ENCODE results near the gene NFIA.

NFIA gene

DNA sequence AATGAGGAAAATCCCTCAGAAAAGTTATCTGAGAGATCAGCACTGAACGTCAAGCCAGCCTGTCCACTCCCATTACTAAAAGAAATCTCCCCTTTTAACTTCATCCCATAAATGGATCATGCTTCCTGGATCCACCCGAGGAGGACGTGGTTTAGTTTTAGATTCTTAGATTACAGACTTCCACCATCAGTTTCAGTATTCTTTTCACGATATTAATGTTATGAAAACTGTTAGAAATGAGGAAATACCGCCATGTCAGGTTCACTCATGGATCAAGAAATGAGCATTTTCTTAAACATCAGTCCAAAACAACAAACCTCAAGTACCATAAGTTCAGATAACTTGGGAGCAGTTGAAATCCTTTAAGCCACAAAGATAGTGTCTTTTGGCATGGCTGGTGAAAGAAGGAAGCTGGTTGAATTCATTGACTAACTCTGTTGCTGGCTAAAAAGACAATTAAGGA is 49.8 kb downstream of the NFIA start:
- Histone ChIP-seq H3K79me2 (ENCODE audit: insufficient read depth, low read length) (no peaks in the 10 kb centered on the region), H3K27me3 (ENCODE audit: insufficient read depth, low read length, poor library complexity, severe bottlenecking) (no peaks in the 10 kb centered on the region), H3K4me3 (ENCODE audit: low read length, poor library complexity, severe bottlenecking) (no peak overlapping the region), H2AFZ (ENCODE audit: low read length) (no peak overlapping the region), H3K9me2 (replicated peaks; ENCODE audit: low read depth, low read length) (no peaks in the 10 kb centered on the region), H4K20me1 (ENCODE audit: insufficient read depth, low read length, poor library complexity, severe bottlenecking) (no peaks in the 10 kb centered on the region), H3K9ac (ENCODE audit: low read depth, low read length, poor library complexity, severe bottlenecking) (no peak overlapping the region), H3K4me2 (ENCODE audit: low read depth, low read length, poor library complexity, severe bottlenecking) (no peak overlapping the region), H3K36me3 (ENCODE audit: insufficient read depth, low read length) (no peaks in the 10 kb centered on the region), H3K9me3 (ENCODE audit: insufficient read depth, low read depth, low read length) (no peaks in the 10 kb centered on the region), H3K4me1 (ENCODE audit: insufficient read depth, low read length, poor library complexity, severe bottlenecking) (peaks cover 13% of the 10 kb centered on the region), H3F3A (ENCODE audit: low read depth) (no peaks in the 10 kb centered on the region)
- TF ChIP-seq, protein P1, sequence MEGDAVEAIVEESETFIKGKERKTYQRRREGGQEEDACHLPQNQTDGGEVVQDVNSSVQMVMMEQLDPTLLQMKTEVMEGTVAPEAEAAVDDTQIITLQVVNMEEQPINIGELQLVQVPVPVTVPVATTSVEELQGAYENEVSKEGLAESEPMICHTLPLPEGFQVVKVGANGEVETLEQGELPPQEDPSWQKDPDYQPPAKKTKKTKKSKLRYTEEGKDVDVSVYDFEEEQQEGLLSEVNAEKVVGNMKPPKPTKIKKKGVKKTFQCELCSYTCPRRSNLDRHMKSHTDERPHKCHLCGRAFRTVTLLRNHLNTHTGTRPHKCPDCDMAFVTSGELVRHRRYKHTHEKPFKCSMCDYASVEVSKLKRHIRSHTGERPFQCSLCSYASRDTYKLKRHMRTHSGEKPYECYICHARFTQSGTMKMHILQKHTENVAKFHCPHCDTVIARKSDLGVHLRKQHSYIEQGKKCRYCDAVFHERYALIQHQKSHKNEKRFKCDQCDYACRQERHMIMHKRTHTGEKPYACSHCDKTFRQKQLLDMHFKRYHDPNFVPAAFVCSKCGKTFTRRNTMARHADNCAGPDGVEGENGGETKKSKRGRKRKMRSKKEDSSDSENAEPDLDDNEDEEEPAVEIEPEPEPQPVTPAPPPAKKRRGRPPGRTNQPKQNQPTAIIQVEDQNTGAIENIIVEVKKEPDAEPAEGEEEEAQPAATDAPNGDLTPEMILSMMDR (conservative IDR thresholded peaks at IDR 0.05; ENCODE audit: low read length): no peak
- TF ChIP-seq EZH2phosphoT487 (IDR thresholded peaks at IDR 0.05; ENCODE audit: borderline replicate concordance): no peak

DNA sequence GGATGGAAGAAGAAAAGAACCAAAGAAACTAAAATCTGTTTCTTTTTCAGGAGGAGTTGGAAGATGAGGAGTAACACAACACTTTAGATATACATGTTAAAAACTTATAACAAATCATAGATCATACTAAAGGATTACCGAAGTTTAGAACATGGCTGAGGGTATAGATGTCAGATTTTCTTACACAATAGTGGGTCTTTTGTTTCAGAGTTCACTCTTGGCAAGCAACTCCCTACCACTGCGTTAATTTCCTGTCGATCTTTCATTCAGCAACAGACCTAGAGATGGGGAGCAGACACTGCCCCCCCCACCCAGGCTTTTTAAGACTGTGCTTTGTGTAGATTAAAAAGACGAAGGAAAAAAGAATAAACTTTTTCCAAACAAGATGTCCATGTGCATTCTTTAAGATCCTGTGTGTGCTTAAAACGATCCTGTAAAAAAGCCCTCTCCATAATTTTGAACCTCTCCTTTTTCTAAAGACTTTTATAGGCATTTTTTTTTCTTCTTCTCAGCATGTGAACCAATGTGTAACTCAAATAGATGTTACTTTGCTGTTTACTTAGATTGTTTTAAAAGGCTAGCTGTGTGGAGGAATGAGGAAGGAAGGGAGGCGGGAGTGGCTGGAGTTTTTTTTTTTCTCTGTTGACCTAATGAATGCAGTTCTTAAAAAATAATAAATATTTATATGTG is 50.4 kb downstream of the NFIA start:
- no peaks in the 10 kb centered on the region for H3F3A ChIP-seq (ENCODE audit: low read depth)
- no peak overlapping the region for H3K4me3 ChIP-seq (ENCODE audit: low read length, poor library complexity, severe bottlenecking)
- no peaks in the 10 kb centered on the region for H3K9me2 ChIP-seq (replicated peaks; ENCODE audit: low read depth, low read length)
- no peaks in the 10 kb centered on the region for H4K20me1 ChIP-seq (ENCODE audit: insufficient read depth, low read length, poor library complexity, severe bottlenecking)
- H3K9ac ChIP-seq (ENCODE audit: low read depth, low read length, poor library complexity, severe bottlenecking): no peak overlapping the region
- H2AFZ ChIP-seq (ENCODE audit: low read length): no peak overlapping the region
- H3K4me2 ChIP-seq (ENCODE audit: low read depth, low read length, poor library complexity, severe bottlenecking): no peak overlapping the region
- no peaks in the 10 kb centered on the region for H3K36me3 ChIP-seq (ENCODE audit: insufficient read depth, low read length)
- H3K4me1 ChIP-seq (ENCODE audit: insufficient read depth, low read length, poor library complexity, severe bottlenecking): peaks cover 13% of the 10 kb centered on the region
- H3K9me3 ChIP-seq (ENCODE audit: insufficient read depth, low read depth, low read length): no peaks in the 10 kb centered on the region
- TF ChIP-seq EZH2phosphoT487 (IDR thresholded peaks at IDR 0.05; ENCODE audit: borderline replicate concordance): no peak
- TF ChIP-seq, protein P1 (conservative IDR thresholded peaks at IDR 0.05; ENCODE audit: low read length): no peak
- no peaks in the 10 kb centered on the region for H3K79me2 ChIP-seq (ENCODE audit: insufficient read depth, low read length)
- no peaks in the 10 kb centered on the region for H3K27me3 ChIP-seq (ENCODE audit: insufficient read depth, low read length, poor library complexity, severe bottlenecking)

DNA sequence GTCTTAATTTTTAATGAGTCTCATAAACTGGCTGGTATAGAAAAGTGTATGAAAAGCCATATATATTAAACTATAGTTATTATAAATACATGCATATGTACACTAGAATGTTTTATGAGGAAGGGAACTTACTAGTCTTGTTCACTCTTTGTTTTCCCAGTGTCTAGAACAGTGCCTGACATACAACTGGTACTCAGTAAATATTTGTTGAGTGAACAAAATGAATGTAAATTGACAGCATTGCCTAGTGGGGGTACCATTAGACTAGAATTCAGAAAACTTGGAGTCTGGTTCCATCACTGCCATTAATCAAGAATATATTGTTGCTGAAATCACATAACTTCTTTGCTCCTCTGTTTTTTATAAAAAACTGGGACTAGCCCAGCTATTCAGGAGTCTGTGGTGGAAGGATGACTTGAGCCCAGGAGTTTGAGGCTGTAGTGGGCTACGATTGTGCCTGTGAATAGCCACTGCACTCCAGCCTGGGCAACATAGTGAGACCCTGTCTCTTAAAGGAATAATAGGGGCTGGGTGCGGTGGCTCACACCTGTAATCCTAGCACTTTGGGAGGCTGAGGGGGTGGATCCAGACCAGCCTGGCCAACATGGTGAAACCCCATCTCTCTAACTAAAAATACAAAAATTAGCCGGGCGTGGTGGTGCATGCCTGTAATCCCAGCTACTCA is 51.1 kb downstream of the NFIA start:
- Histone ChIP-seq H3K4me1 (ENCODE audit: insufficient read depth, low read length, poor library complexity, severe bottlenecking) (peaks cover 13% of the 10 kb centered on the region), H2AFZ (ENCODE audit: low read length) (no peak overlapping the region), H4K20me1 (ENCODE audit: insufficient read depth, low read length, poor library complexity, severe bottlenecking) (no peaks in the 10 kb centered on the region), H3K36me3 (ENCODE audit: insufficient read depth, low read length) (no peaks in the 10 kb centered on the region), H3K79me2 (ENCODE audit: insufficient read depth, low read length) (no peaks in the 10 kb centered on the region), H3F3A (ENCODE audit: low read depth) (no peaks in the 10 kb centered on the region), H3K9ac (ENCODE audit: low read depth, low read length, poor library complexity, severe bottlenecking) (no peak overlapping the region), H3K27me3 (ENCODE audit: insufficient read depth, low read length, poor library complexity, severe bottlenecking) (no peaks in the 10 kb centered on the region), H3K9me2 (replicated peaks; ENCODE audit: low read depth, low read length) (no peaks in the 10 kb centered on the region), H3K4me2 (ENCODE audit: low read depth, low read length, poor library complexity, severe bottlenecking) (no peak overlapping the region), H3K4me3 (ENCODE audit: low read length, poor library complexity, severe bottlenecking) (no peak overlapping the region), H3K9me3 (ENCODE audit: insufficient read depth, low read depth, low read length) (no peaks in the 10 kb centered on the region)
- no peak for TF ChIP-seq EZH2phosphoT487 (IDR thresholded peaks at IDR 0.05; ENCODE audit: borderline replicate concordance)
- TF ChIP-seq, protein P1 (conservative IDR thresholded peaks at IDR 0.05; ENCODE audit: low read length): no peak

Measured in Loucy (cell line).